HG03139 (cell line): Measurements from ENCODE around the gene PKD1L1.

ENCODE experiments used
- ATAC-seq: cut with Tn5 transposase; IDR thresholded peaks from one replicate; pipeline ENCODE4 v1.9.1; 2021; ENCODE audit not compliant: unreplicated experiment

Gene PKD1L1

DNA sequence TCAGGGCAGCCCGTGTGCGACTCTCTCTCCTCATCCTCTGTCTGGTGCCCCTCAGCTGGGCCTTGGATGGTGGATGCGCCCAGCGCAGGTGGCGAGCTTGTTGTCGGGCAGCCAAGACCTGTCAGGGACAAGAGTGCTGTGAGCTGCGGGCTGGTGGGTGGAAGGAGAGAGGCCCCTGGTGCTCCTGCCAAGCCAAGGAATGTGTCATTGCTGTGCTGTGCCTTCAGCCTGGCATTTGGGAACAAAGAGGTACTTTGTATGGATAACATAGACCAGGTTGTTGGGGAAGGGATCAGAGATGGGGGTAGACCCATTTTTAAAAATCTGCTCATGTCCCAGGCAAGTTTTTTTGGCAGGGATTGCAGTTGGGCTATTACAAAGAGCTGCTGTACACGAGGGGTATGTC lies 120.9 kb downstream of the PKD1L1 start:
- ATAC-seq, result no peak

GRCh38 chr7:47826754-47827153 lies 121.5 kb downstream of the PKD1L1 start:
- ATAC-seq, result no peak

DNA sequence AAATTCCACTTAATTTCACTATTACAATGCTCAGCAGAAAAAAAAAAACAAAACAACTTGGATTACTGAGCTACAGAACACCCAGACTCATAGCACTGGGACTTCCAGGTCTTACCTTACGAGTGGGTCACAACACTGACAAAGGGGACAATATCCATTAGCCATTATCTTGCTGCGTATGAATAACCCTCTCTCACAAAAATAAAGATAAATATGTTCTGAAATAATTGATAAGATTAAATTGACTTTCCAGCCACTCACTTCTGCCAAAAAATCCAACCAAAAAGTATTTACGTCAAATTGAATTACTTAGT lies 128.7 kb downstream of the PKD1L1 start:
- no peak for ATAC-seq

- no peak for ATAC-seq
Measured at GRCh38 chr7:47818796-47819606, 129.3 kb downstream of the PKD1L1 start.

DNA sequence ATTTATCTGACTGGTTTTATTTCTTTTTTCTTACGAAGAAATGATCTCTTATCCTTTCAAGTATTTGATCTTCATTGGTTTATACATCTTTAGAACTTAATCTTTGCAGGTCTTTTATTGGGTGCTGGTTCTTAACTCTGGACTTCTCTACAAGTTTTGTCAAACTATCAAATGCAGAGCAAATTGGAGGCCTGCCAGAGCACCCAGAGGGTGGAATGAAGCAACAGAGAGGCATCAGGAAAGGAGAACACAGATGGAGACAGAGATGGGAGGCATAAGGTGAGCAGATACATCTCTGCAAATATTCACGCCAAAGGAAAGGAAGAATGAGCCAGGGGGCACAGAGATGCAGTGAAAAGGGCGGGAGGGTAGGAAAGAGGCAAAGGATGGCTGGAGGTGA lies 130.3 kb downstream of the PKD1L1 start:
- no peak for ATAC-seq

DNA sequence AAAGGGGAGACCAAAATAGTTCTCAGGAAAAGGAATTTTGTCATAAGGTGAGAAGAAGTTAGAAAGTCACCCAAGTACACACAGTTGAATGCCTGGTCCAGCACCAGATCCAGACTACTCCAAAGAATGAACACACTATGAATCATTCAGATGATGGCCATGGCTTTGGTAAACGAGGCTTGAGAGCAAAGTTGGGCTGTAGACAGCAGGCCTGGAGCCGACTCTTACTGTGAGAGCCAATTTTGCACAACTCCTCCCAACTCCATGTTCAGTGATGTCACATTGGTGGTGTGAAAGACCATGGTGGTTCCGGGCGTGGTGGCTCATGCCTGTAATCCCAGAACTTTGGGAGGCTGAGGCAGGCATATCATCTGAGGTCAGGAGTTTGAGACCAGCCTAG lies 131.6 kb downstream of the PKD1L1 start:
- no peak for ATAC-seq

GRCh38 chr7:47815867-47816266 lies 132.4 kb downstream of the PKD1L1 start:
- no peak for ATAC-seq

GRCh38 chr7:47814905-47815613 lies 133.2 kb downstream of the PKD1L1 start:
- ATAC-seq, result no peak

DNA sequence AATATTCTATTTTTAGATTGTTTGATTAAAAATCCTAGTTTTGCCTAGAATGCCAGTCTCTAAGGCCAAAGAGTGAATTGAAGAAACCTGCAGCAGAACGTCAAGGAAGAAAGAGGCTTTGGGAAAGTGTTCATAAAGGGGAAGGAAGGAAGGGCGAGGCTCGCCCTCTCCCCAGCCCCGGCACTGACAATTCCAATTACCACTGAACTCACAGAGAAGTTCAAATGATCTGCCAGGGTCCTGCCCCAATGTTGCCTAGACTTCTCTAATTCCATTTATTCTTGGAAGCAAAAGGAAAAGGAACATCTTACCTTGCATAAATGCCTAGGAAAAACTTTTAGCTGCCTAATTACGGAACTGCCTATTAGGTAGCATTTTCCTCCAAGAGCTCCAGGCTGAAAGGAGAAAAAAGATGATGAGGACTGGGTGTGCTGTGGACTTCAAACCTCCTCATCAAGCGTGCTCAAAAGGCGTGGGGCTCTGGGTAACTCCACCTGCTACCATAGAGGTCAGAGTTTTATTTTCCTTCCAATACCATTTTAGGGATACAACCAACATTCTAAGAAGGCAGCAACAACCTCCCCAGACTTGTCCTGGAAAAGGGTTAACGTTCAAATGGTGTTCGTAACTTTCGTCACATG lies 134.5 kb downstream of the PKD1L1 start:
- no peak for ATAC-seq

DNA sequence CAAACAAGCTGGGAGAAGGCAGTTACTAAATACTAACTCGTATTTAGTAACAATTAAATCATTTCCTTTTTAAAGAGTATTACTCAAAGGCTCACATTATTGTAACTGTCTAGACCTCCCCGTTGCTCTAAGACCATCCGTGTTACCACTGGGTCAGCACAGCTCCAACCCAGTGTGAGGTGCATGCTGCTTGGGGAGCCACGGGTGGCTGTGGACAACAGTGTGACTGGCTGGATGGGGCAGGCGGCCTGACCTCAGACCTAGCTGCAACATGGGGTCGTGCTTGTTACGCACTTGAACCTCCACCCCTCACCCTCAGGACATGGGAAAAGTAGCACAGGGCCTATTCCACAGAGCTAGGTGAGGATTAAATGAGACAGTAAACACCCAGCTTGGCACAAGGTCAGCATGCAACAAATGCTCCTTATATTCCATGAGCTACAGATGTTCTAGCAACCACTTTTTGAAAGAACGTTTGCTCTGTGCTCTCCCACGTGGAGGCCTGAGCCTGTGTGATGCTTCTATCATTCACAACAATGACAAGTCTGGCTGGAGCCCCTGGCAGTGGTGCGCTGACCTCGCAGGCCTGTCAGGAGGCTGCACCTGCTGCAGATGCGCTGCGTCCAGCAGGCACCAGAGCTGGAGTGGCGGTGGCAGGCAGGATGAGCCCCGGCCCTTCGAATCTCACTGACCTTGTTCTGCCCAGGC lies 135.7 kb downstream of the PKD1L1 start:
- no peak for ATAC-seq

- ATAC-seq, result no peak
Measured at GRCh38 chr7:47811632-47812380, 136.5 kb downstream of the PKD1L1 start.

DNA sequence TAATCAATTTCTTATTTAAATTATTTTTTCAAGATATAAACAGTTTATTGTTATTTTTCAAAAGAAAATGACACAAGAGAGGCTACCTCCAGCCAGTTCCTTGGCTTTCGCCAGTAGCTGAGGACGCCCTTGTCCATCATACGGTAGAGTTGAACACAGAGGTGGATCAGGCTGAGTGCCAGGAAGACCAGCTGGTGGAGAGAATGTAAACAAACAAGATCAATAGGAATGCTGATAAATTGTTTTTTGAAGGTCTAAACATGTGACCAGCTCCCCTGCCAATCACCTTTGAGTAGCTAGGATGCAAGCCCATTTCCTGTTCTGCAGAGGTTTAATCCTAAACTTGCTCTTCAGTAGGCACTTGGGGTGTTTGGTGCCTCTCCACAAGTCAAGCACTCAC lies 138.9 kb downstream of the PKD1L1 start:
- no peak for ATAC-seq

GRCh38 chr7:47808321-47808720 lies 139.9 kb downstream of the PKD1L1 start:
- ATAC-seq, result no peak

GRCh38 chr7:47807756-47808155 lies 140.5 kb downstream of the PKD1L1 start:
- no peak for ATAC-seq

DNA sequence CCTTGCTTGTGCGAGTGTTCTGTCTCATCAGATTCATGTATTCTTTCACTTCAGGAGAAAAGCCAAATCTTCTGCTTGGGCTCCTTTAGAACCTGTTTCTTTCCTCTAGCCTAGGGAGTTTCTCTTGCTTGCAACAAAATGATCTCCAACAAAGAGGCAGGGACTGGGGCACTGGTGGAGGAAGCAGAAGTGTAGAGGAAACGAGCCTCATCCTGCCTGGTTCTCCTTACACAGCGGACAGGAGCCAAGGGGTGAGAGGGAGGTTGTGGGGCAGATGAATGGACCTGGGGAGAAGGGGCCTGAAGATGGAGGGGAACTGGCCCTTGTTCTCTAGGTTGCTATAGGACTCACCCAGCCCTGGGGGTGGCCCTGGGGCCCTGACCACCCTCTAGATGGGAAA lies 141.1 kb downstream of the PKD1L1 start:
- ATAC-seq, result no peak

GRCh38 chr7:47806701-47807103 lies 141.6 kb downstream of the PKD1L1 start:
- ATAC-seq, result no peak

- ATAC-seq, result no peak
Measured at GRCh38 chr7:47804767-47805545, 143.3 kb downstream of the PKD1L1 start.

GRCh38 chr7:47803846-47804245 lies 144.4 kb downstream of the PKD1L1 start:
- no peak for ATAC-seq

DNA sequence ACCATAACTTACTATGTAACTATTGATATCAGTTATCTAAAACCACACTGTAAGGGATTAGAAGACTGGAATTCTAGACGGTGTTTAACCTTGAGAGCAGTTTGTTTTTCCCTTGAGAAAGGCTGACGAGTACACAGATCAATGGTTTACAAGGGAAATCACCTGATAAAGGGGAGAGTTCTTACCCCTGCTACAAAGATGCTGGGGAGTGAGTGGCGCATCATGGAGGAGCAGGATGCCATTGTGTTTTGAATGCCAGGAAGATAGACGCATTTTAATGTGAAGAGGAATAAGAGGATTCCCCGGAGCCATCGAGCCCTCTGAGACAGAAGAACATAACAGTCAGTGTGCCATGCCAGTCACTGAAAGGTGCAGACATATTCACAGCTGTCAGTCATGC lies 145.2 kb downstream of the PKD1L1 start:
- ATAC-seq, result no peak

- no peak for ATAC-seq
Measured at GRCh38 chr7:47801423-47801822, 146.8 kb downstream of the PKD1L1 start.
